T-cell (primary cell): ENCODE results near the gene AXIN1. TPM values are rescaled to one million over a fixed set of nuclear protein-coding genes. Genes with fewer than 3 reads are reported as not detected.
"Not testable (repeated sequence)": the region's sequence is repeated elsewhere in the genome, so short reads cannot be mapped to it uniquely, and the experiment has no call there.

Source experiments
- ATAC-seq, 4 experiments: fragments of 200-7000 bp in 3 of 4; fragments of 150-1000 bp in 1 of 4; cut with Tn5 transposase; replicated peaks in 1 of 4; 1 replicate in 3 of 4; 2 replicates in 1 of 4; pipeline ENCODE4 v1.10.0; 2021; ENCODE audit warnings: moderate library complexity in 3 of 4, mild to moderate bottlenecking in 2 of 4, moderate number of reproducible peaks in 1 of 4
- CTCF ChIA-PET, 2 donors: fragments of 300-600 bp; sonication (Branson Sonifier 250); formaldehyde crosslinking; loops; one replicate each; lab custom pipeline; 2022; ENCODE audit warnings: antibody characterized with exemption in 2 of 2; lab: Charles Lee
- POLR2A ChIA-PET, 2 donors: fragments of 300-600 bp; sonication (Branson Sonifier 250); formaldehyde crosslinking; loops; one replicate each; lab custom pipeline; 2022; ENCODE audit warnings: antibody characterized with exemption in 2 of 2; lab: Charles Lee
- DNase-seq, 35 experiments: peaks; one replicate each; pipeline versions ENCODE4 v3.0.0 to v3.0.0-alpha.2; 2013 to 2023
- H3K27ac ChIP-seq: one replicate; pipeline ENCODE4 v1.5.1; 2013; ENCODE audit warnings: low read length
- H3K27me3 ChIP-seq, 2 experiments: replicated peaks in 1 of 2; 1 replicate in 1 of 2; 2 replicates in 1 of 2; pipeline versions ENCODE4 v1.6.1 to v1.7.0; 2013; ENCODE audit warnings: low read length in 1 of 2, mixed read lengths in 1 of 2; ENCODE audit not compliant: control insufficient read depth in 2 of 2, insufficient read depth in 2 of 2; ENCODE audit errors: extremely low read depth in 1 of 2
- H3K36me3 ChIP-seq, 2 donors: 1 replicate in 1 of 2; 2 replicates in 1 of 2; pipeline versions ENCODE4 v1.6.1 to v1.7.0; 2013; ENCODE audit warnings: low read length in 1 of 2; ENCODE audit not compliant: control insufficient read depth in 2 of 2, insufficient read depth in 1 of 2; ENCODE audit errors: extremely low read depth in 1 of 2
- H3K4me1 ChIP-seq, 2 experiments: 1 replicate in 1 of 2; 2 replicates in 1 of 2; pipeline versions ENCODE4 v1.6.1 to v1.7.0; 2013; ENCODE audit warnings: low read length in 2 of 2, mixed read lengths in 1 of 2; ENCODE audit not compliant: insufficient read depth in 2 of 2, control insufficient read depth in 1 of 2; ENCODE audit errors: extremely low read depth in 1 of 2
- H3K4me3 ChIP-seq, 2 donors: 1 replicate in 1 of 2; 2 replicates in 1 of 2; pipeline versions ENCODE4 v1.5.1 to v1.7.0; 2013; ENCODE audit warnings: mild to moderate bottlenecking in 2 of 2, low read length in 1 of 2, moderate library complexity in 1 of 2; ENCODE audit not compliant: control insufficient read depth in 1 of 2; ENCODE audit errors: extremely low read depth in 1 of 2
- H3K9me3 ChIP-seq: 2 replicates; pipeline ENCODE4 v1.7.0; 2013
- H3K27ac Mint-ChIP-seq, 2 donors: one replicate each; pipeline ENCODE4 v1.8.0; 2020 to 2021; ENCODE audit warnings: mild to moderate bottlenecking in 2 of 2, mixed read lengths in 2 of 2
- H3K27me3 Mint-ChIP-seq, 2 donors: one replicate each; pipeline ENCODE4 v1.8.0; 2021 to 2022; ENCODE audit warnings: mixed read lengths in 2 of 2
- H3K36me3 Mint-ChIP-seq: one replicate; pipeline ENCODE4 v1.8.0; 2021; ENCODE audit warnings: mixed read lengths
- H3K4me1 Mint-ChIP-seq, 3 donors: one replicate each; pipeline ENCODE4 v1.8.0; 2020 to 2022; ENCODE audit warnings: mixed read lengths in 3 of 3, mild to moderate bottlenecking in 1 of 3
- H3K4me3 Mint-ChIP-seq, 3 donors: one replicate each; pipeline ENCODE4 v1.8.0; 2020 to 2022; ENCODE audit warnings: mild to moderate bottlenecking in 3 of 3, mixed read lengths in 3 of 3, moderate library complexity in 3 of 3
- H3K9me3 Mint-ChIP-seq, 3 donors: one replicate each; pipeline ENCODE4 v1.8.0; 2020 to 2022; ENCODE audit warnings: mixed read lengths in 3 of 3
- WGBS: methylation state at CpG from one replicate; pipeline ENCODE4 v1.1.5; 2013; ENCODE audit warnings: missing lambda C conversion rate; ENCODE audit not compliant: insufficient coverage; 5-methylcytosine and 5-hydroxymethylcytosine counted together
- total RNA-seq, 35 experiments: library from RNA in 6 of 35; stranded (reverse) in 6 of 35; fragments of 120-200 nt in 1 of 35; gene quantifications; one replicate each; pipeline versions ENCODE4 v1.2.1 to v1.2.4 and lab custom pipeline; 2013 to 2026

Gene AXIN1
- total RNA-seq, 5 donors from 2014 or later (not counting 1 experiment from before 2014, with no cell fraction given), result 38.5 to 58.9 (median 50.4) TPM

DNA sequence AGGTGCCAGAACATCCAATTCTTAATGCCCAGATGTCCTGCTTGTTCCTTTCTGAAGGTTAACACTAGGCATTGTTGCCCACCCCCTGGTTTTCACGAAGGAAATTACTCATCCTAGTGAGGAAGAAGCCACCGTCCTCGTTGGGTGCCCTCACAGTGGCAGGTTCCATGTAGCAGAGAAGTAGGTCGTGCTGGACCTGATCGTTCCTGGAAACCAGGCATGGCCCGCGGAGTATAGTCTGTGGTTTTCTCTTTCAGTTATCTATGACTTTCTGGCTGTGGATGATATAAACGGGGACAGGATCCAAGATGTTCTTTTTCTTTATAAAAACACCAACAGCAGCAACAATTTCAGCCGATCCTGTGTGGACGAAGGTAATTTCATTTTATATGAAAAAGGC is 93.3 kb downstream of the AXIN1 start:
- Mint-ChIP-seq H3K27me3 (no peaks in the 10 kb centered on the region), H3K4me3 (no peak overlapping the region), H3K9me3 (no peaks in the 10 kb centered on the region), H3K27ac (no peak overlapping the region), H3K36me3 (peaks cover 29% of the 10 kb centered on the region), H3K4me1 (peaks cover 2 to 12% (median 5%) of the 10 kb centered on the region in 3 donors)
- no peak for ATAC-seq
- DNase-seq, result no peak
- Histone ChIP-seq H3K27ac (no peak overlapping the region), H3K4me1 (peaks cover 0 to 4% of the 10 kb centered on the region in 2 experiments), H3K9me3 (no peaks in the 10 kb centered on the region), H3K27me3 (no peaks in the 10 kb centered on the region), H3K4me3 (no peak overlapping the region), H3K36me3 (peaks cover 28 to 56% of the 10 kb centered on the region in 2 donors)
- ChIA-PET POLR2A (no interaction called here), CTCF (no interaction called here)
- 40% methylated on average over 1 of the region's 10 CpGs for WGBS

DNA sequence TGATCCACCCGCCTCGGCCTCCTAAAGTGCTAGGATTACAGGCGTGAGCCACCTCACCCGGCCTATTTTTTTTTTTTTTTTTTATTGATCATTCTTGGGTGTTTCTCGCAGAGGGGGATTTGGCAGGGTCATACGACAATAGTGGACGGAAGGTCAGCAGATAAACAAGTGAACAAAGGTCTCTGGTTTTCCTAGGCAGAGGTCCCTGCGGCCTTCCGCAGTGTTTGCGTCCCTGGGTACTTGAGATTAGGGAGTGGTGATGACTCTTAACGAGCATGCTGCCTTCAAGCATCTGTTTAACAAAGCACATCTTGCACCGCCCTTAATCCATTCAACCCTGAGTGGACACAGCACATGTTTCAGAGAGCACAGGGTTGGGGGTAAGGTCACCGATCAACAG is 94.4 kb downstream of the AXIN1 start:
- H3K27me3 Mint-ChIP-seq, H3K27ac Mint-ChIP-seq, CTCF ChIA-PET, H3K9me3 Mint-ChIP-seq, ATAC-seq, DNase-seq, H3K4me3 Mint-ChIP-seq, H3K4me3 ChIP-seq, H3K9me3 ChIP-seq, H3K27ac ChIP-seq, H3K27me3 ChIP-seq, POLR2A ChIA-PET: not testable (repeated sequence)
- Histone ChIP-seq H3K36me3 (peaks cover 25 to 46% of the 10 kb centered on the region in 2 donors), H3K4me1 (peaks cover 4 to 15% of the 10 kb centered on the region in 2 experiments)
- peaks cover 11 to 21% (median 14%) of the 10 kb centered on the region in 3 donors for H3K4me1 Mint-ChIP-seq
- no CpG with 5 or more reads among the region's 13 CpGs for WGBS
- peaks cover 32% of the 10 kb centered on the region for H3K36me3 Mint-ChIP-seq

DNA sequence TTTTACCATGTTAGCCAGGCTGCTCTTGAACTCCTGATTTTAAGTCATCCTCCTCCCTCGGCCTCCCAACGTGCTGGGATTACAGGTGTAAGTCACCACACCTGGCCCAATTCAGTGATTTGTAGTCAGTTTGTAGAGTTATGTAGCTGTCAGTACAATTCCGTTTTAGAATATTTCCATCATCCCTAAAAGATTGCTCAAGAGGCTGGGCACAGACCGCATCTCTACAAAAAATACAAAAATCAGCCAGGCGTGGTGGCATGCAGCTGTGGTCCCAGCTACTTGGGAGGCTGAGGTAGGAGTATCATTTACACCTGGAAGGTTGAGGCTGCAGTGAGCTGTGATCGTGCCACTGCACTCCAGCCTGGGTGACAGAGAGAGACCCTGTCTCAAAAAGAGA is 97.3 kb downstream of the AXIN1 start:
- ChIA-PET CTCF (no interaction called here), POLR2A (interaction anchor here in 1 of 2 donors (0.9 kb wide), 1 partner anchor 20 kb away, joined by 3 read pairs; the partner anchor contains the start of gene FAM234A)
- no CpG with 5 or more reads among the region's 6 CpGs for WGBS
- H3K4me3 Mint-ChIP-seq, result no peak overlapping the region
- Histone ChIP-seq H3K4me1 (peaks cover 12 to 28% of the 10 kb centered on the region in 2 experiments), H3K36me3 (peaks cover 8 to 26% of the 10 kb centered on the region in 2 donors), H3K27ac (no peak overlapping the region), H3K4me3 (no peak overlapping the region), H3K27me3 (no peaks in the 10 kb centered on the region), H3K9me3 (no peaks in the 10 kb centered on the region)
- H3K36me3 Mint-ChIP-seq, result peaks cover 26% of the 10 kb centered on the region
- H3K27ac Mint-ChIP-seq, result no peak overlapping the region
- DNase-seq, result no peak
- ATAC-seq, result no peak
- H3K9me3 Mint-ChIP-seq, result no peaks in the 10 kb centered on the region
- H3K27me3 Mint-ChIP-seq, result no peaks in the 10 kb centered on the region
- peaks cover 21 to 31% (median 23%) of the 10 kb centered on the region in 3 donors for H3K4me1 Mint-ChIP-seq

DNA sequence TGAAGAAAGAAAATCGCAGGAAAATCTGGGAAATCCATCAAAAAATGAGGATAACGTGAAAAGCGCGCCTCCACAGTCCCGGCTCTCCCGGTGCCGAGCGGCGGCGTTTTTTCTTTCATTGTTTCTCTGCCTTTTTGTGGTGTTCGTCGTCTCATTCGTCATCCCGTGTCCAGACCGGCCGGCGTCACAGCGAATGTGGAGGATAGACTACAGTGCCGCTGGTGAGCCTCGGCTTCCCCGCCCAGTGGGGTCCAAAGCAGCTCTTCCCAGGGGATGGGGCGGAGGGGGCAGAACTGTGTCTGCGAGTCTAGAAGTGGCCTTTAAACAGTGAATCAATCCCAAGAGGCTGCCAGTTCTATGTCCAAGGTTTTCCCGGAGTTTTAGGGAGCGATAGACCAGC is 98.1 kb downstream of the AXIN1 start:
- H3K36me3 ChIP-seq, result peaks cover 8 to 21% of the 10 kb centered on the region in 2 donors
- 96% methylated on average over 20 of the region's 25 CpGs for WGBS
- CTCF ChIA-PET, result no interaction called here
- Mint-ChIP-seq H3K27ac (peak overlapping the region in 1 of 2 donors; percentile 65), H3K4me3 (peak overlapping the region in 1 of 3 donors; percentile 78), H3K9me3 (no peaks in the 10 kb centered on the region), H3K36me3 (peaks cover 27% of the 10 kb centered on the region), H3K27me3 (no peaks in the 10 kb centered on the region), H3K4me1 (peaks cover 21 to 31% (median 23%) of the 10 kb centered on the region in 3 donors)
- peaks cover 12 to 28% of the 10 kb centered on the region in 2 experiments for H3K4me1 ChIP-seq
- ATAC-seq (no peak), DNase-seq (no peak)
- POLR2A ChIA-PET, result interaction anchor here in 1 of 2 donors (0.9 kb wide), 1 partner anchor 20 kb away, joined by 3 read pairs; the partner anchor contains the start of gene FAM234A
- no peaks in the 10 kb centered on the region for H3K27me3 ChIP-seq
- no peak overlapping the region for H3K4me3 ChIP-seq
- H3K27ac ChIP-seq, result no peak overlapping the region
- no peaks in the 10 kb centered on the region for H3K9me3 ChIP-seq

DNA sequence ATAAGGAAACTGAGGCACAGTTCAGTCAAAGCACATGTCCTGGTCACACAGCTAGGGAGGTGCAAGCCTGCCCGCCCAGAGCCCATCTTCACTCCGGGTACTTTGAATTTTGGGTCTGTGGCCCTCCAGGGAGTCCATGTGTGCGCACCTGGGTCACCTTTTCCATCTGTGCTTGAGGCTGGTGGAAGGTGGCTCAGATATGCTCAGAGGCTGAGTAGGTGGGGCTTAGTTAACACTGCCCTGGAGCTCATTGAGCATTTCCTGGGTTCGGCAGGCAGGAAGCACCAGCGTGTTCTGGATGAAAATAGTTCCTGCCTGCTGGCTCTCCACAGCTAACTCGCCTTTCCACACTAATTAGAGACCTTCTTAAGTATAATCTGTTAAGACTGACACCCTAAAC is 98.7 kb downstream of the AXIN1 start:
- Histone ChIP-seq H3K4me1 (peaks cover 12 to 28% of the 10 kb centered on the region in 2 experiments), H3K4me3 (no peak overlapping the region), H3K36me3 (peaks cover 8 to 16% of the 10 kb centered on the region in 2 donors), H3K27me3 (no peaks in the 10 kb centered on the region), H3K27ac (no peak overlapping the region), H3K9me3 (no peaks in the 10 kb centered on the region)
- ChIA-PET CTCF (interaction anchor here in 1 of 2 donors (1.5 kb wide), 1 partner anchor 99 kb away, joined by 8 read pairs; the partner anchor contains the start of gene AXIN1), POLR2A (no interaction called here)
- Mint-ChIP-seq H3K27me3 (no peaks in the 10 kb centered on the region), H3K36me3 (peaks cover 21% of the 10 kb centered on the region), H3K27ac (peak overlapping the region; percentile 48 to 65), H3K9me3 (no peaks in the 10 kb centered on the region), H3K4me1 (peaks cover 21 to 31% (median 23%) of the 10 kb centered on the region in 3 donors), H3K4me3 (peak overlapping the region in 1 of 3 donors; percentile 78)
- 61% methylated on average over 5 of the region's 6 CpGs for WGBS
- ATAC-seq, result peak; percentile 40 to 70 (median 57)
- peak in 1 of 35 experiments; percentile 30 for DNase-seq

DNA sequence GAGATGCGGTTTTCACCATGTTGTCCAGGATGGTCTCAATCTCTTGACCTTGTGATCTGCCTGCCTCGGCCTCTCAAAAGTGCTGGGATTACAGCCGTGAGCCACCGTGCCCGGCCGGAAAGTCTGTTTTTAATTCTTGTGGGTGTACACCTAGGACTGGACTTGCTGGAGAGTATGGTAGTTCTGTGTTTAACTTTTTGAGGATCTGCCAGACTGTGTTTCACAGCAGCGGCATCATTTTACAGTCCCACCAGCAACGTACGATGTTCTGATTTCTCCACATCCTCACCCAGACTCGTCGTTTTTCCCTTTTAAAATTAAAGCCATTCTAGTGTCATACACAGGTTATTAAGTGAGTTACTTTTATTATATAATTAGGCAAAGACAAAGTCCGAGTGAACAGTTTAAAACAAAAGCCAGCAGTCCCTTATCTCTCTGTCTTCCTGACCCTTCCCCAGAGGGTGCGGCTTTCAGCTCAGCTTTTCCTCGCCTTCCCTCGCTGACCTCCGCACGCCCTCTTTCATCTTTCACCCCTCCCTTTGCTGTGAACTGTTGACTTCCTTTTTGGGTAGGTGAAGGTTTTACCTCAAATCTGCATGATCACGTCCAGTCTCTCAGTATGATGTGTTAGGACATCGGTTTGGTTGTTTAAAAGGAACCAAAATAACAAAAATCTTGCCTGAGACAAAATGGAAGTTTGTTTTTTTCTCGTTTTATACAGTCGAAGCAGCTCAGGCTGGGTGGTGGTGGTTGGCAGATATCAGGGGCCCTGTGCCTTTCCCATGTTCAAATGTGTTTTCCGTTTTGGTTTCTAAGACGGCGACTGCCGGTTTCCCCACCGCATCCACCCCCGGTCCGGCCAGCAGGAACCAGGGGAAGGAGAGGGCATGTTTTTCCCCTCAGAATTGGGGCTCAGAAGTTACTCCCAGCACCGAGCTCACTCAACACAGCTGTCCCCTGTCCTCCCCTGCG is 99.9 kb downstream of the AXIN1 start:
- H3K27ac Mint-ChIP-seq, result peak overlapping the region; percentile 89 to 94
- peaks cover 21 to 31% (median 23%) of the 10 kb centered on the region in 3 donors for H3K4me1 Mint-ChIP-seq
- peak overlapping the region; percentile 28 to 53 for H3K4me3 ChIP-seq
- no peaks in the 10 kb centered on the region for H3K9me3 Mint-ChIP-seq
- POLR2A ChIA-PET, result interaction anchor here in 1 of 2 donors (0.6 kb wide), 1 partner anchor 496 kb away, joined by 4 read pairs; no protein-coding TSS in a partner anchor
- ATAC-seq (peak; percentile 70 to 77 (median 72)), DNase-seq (peak in 12 of 35 experiments; percentile 6 to 46 (median 17))
- H3K9me3 ChIP-seq, result no peaks in the 10 kb centered on the region
- CTCF ChIA-PET, result interaction anchor here in 1 of 2 donors (1.5 kb wide), 1 partner anchor 100 kb away, joined by 8 read pairs; the partner anchor contains the start of gene AXIN1
- peaks cover 12 to 28% of the 10 kb centered on the region in 2 experiments for H3K4me1 ChIP-seq
- peak overlapping the region; percentile 73 for H3K27ac ChIP-seq
- peaks cover 21% of the 10 kb centered on the region for H3K36me3 Mint-ChIP-seq
- 76% methylated on average over 8 of the region's 30 CpGs for WGBS
- H3K27me3 Mint-ChIP-seq, result no peaks in the 10 kb centered on the region
- H3K4me3 Mint-ChIP-seq, result peak overlapping the region; percentile 61 to 79 (median 78)
- H3K27me3 ChIP-seq, result no peaks in the 10 kb centered on the region
- H3K36me3 ChIP-seq, result peaks cover 8 to 16% of the 10 kb centered on the region in 2 donors
